ENCODE results near the gene SYVN1.

SYVN1 gene

DNA sequence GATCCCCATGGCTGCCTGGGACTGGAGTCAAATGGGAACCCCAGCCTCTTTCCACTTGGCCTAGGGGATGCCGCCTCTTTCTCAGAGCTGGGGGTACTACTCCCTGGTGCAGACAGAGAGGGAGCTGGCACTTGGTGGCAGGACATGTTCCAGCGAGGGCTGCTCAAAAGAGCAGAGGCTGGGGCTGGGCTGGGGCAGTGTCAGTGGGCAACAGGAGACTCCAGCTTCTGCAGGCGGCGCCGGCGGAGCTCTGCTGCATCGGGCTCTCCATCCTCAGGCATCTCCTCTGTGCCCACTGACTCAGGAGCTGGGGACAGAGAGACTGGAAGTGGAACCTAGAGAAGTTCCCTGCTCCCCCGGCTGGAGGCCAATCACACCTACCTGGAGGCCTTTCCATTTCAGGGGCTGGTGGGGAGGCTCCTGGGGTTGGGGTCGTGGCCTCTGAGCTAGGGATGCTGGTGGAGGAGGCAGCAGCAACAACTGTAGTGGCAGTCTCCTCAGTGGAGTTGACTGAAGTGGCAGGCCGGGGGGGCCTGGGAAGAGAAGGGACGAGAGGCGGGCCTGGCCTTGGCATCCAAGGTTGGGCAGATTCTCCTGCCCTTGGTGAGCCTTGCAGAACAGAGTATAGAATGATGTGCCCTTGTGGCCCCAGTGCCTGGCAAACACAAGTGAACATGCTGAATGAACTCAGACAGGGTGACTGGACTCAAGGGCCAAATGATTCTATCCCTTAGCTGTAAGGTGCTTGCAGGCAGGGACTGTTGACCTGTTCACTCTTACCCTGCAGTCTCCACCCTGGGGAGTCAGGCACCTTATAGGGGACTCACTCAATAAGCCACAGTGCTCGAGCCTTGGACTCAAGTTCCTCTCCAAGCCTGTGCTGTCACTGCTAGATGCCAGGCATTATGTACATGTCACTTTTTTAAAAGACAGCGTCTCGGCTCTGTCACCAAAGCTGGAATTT is 5.9 kb downstream of the SYVN1 start:
- DNase-seq, result peak in 3 of 10 donors; percentile 49 to 77 (median 65)
- intact Hi-C loops (cut with DNase I), result no loop called here

DNA sequence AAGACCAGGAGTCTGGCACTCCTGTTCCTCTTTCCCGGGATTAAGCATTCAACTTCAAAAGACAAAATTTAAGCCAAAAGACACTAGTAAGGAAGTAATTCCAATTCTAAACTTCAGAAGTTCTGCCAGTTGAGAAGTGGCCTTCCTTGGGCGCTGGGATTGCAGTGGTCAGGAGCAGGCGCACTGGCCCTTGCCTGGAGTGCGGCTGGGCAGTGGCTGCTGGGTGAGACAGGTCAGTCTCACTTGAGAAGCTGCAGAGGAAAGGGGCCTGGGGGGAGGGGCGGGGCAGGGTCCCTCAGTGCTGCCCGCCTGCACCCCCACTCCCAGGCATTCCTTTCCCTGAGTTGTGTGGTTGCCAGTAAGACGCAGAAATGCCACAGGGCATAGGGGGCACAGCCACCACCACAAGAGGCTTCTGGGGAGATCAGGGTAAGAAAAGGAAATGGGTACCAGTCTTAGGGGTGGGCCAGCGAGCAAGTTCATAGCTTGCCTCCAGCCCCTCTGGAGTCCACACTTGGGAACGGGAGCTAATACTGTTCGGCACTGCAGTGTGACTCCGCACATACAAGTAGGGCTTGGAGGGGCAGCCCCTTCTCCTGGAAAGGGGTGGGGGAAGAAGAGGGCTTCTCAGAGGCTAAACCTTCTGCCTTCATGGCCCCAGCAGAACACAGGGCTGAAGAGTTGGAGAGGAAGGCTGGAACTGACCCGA is 6.7 kb downstream of the SYVN1 start:
- peak in 3 of 10 donors; percentile 44 to 51 (median 47) for DNase-seq
- intact Hi-C loops (cut with DNase I), result no loop called here

DNA sequence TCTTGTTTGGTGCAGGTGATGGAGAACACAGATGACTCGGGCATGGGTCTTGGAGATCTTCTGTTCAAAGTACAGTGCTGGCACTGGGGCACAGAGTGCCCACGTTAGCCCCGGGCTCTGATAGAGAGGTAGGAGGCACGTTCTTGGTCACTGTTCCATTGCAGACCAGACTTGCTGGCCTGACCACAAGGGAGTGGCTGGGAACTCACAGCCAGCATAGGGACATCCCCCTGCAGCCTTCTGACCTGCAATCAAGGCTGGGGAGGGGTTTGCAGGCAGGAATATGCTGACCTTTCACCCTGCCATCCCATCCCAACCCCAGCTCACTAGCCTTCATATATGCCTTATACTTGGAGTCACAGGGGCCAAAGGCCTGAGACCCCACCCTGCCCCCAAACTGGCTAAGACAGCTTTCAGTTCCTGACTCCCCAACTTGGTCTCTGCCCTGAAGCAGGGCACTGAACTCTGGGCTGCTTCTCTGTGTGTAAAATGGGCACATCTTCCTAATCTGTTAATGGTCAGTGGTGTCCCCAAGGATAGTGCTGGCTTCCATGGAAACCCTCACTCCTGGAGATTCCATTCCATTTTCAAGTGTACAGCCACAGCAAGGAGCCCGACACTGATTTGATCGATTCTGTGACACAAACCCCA is 7.6 kb downstream of the SYVN1 start:
- DNase-seq, result peak in 3 of 10 donors; percentile 13 to 57 (median 21)
- intact Hi-C loops (cut with DNase I), result no loop called here

DNA sequence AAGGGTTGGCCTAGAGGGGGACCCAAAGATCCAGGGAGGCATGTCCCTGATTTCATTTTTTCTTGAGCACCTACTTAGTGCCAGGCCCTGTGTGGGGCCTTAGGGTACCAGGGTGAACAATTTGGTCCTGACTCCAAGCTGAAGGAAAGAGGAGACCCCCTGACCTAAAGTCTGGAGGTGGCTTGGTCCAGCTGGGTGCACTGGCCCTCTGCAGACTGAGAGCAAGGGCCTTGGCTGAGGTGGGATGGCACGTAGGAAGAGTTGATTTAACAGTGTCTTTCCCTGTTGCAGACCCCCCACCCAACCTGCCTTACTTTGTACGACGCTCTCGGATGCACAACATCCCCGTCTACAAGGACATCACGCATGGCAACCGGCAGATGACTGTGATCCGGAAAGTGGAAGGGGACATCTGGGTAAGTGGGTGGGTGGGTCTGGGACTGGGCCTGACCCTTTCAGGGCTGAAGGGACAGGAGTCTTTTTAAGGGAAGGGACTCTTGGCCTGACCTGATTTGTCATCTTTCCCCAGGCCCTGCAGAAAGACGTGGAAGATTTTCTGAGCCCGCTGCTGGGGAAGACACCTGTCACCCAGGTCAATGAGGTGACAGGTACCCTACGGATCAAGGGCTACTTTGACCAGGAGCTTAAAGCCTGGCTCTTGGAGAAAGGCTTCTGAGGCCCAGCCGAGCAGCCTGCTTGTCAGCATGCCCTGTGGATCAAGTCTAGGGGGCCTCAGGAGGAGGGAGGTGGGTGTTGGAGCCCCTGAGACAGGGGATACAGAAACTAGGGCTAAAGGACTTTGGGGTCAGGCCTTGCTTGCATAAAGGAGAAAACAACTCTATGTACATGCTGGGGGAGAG is 8.9 kb downstream of the SYVN1 start:
- DNase-seq, result peak in 3 of 10 donors; percentile 12 to 56 (median 26)
- intact Hi-C loops (cut with DNase I), result no loop called here

DNA sequence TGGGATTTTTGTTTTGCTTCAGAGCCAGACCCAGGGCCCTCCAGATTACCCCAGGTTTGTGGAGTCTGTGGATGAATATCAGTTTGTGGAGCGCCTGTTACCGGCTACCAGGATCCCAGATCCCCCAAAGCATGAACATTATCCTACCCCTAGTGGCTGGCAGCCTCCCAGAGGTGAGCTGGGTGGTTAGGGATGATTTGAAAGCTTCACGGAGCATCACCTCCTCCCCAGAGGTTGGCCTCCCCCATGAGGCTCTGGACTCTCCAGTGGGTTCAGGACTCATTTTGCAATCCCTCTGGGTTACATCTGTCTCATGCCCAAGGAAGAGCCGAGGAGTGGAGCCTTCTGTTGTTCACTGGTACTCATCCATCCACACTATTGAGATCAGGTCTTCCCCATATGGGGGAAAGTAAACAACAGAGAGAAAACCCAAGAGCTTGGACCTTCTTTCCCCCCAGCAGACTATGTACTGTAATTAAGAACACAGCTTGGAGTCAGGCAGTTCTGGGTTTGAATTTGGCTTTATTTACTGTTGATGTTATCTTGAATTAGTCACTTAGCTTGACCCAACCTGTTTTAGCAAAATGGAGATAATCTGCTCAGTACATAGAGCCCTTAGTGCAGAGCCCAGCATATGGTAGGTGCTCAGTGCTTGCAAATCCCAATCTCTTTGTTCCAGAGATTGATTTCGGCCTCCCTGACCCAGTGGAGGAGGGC is 9.7 kb downstream of the SYVN1 start:
- DNase-seq, result peak in 3 of 10 donors; percentile 5 to 47 (median 23)
- intact Hi-C loops (cut with DNase I), result loop anchor here (5.0 kb wide), 1 partner anchor 42 kb away; the partner anchor contains the start of genes CDCA5 and ZFPL1

DNA sequence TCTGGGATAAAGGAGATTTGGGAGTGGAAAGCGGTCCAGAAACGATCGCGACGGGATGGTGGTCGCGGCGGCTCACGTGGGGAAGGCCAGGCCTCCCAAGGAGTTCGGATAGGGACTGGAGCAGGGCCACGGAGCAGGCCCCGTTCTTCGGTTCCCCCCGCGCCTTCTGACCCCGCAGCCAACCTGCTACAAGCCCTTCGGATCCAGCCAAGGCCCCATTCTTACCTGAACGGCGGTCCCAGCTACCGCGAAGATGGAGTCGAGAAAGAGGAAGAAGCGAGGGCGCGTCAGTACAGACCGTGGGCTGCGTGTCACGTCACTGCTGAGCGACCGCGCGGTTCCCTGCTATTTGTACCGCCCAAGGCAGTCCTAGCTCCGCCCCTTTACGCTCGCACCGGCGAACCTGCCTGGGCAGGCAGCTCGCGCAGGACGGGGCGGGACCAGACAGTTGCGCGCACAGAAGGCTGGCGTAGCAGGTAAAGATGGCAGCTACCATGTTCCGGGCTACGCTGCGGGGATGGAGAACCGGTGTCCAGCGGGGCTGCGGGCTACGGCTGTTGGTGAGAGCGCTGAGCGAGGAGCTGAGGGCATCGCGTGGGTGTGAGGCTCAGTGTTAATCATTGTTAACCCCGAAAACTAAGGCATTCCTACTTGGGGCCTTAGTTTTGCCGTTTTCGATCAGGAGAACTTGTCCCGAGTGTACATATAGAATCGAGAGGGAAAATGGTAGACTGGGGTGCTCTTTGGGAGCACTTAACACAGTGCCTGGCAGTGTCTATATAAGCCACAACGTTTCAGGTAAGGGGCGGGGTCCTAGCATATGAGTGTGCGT is 12.2 kb downstream of the SYVN1 start, which contains the start of the genes FAU and MRPL49:
Gene FAU, minus strand, starts transcription at position 270 of the 832 bp plus-strand sequence. CDS start 321 bp downstream, outside the sequence.
Gene MRPL49, plus strand, starts transcription at position 457 of the 832 bp plus-strand sequence. Its CDS starts 26 bp downstream, at position 483.
- intact Hi-C loops (cut with DNase I), result loop anchor here (5.0 kb wide), 1 partner anchor 40 kb away; the partner anchor contains the start of genes CDCA5 and ZFPL1
- peak; percentile 95 to 100 (median 98) for DNase-seq

DNA sequence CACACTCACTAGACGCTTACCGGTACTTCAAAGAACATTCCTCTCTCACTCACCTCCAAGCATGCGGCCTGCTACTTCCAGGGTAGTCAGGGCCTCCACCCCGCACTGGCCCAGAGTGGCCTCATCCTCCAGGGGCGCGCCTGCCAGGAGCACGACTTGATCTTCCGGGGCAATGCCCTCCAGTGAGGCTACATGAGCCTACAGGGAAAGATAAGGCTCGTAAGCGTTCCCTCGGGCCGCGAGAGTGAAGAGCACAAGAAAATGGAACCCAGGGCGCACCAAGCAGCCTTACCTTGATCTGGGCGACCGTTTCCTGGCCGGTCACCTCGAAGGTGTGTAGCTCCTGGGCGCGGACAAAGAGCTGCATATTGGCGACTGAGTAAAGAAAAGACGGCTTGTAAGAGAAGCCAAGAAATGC is 12.9 kb downstream of the SYVN1 start:
- peak in 2 of 10 donors; percentile 67 to 77 for DNase-seq
- intact Hi-C loops (cut with DNase I), result loop anchor here (5.0 kb wide), 1 partner anchor 39 kb away; the partner anchor contains the start of genes CDCA5 and ZFPL1

DNA sequence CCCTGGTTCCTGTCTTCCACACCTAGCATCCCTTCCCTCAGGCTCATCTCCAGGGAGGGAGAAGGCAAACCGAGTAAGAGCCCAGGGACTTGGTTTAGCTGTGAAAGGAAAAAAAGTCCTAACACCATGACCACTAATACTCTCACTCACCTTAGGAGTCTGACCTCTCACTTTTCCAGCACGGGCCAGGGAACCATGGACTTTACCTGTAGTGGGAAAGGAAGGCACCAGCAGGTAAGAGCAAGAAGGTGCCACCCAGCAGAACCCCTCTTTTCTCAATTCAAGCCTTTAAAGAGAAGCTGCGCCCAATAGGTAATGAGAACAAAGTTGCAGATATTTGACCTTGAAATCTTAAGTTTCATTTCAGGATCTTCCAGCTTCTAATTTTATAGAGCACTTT is 13.5 kb downstream of the SYVN1 start:
- DNase-seq, result peak in 1 of 10 donors; percentile 3
- intact Hi-C loops (cut with DNase I), result loop anchor here (5.0 kb wide), 1 partner anchor 39 kb away; the partner anchor contains the start of genes CDCA5 and ZFPL1

DNA sequence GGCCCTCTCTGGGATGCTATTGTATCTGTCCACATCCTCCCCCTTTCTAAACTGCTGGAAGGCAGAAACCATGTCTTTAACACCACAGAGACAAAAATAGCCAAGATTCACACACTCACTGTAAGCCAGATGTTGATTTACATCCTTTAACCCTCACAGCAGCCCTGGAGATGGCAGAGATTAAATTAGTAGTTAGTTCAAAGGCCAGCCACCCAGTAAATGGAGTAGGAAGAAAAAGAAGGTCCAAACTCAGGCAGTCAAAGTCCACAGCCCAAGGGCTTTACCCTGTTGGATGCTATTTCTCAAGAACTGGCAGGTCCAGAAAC is 14.7 kb downstream of the SYVN1 start:
- intact Hi-C loops (cut with DNase I), result loop anchor here (2.0 to 10.0 kb wide), 3 partner anchors 107 to 342 kb away; partner anchors contain the start of genes PPP2R5B and SF1
- DNase-seq, result peak in 1 of 10 donors; percentile 12

DNA sequence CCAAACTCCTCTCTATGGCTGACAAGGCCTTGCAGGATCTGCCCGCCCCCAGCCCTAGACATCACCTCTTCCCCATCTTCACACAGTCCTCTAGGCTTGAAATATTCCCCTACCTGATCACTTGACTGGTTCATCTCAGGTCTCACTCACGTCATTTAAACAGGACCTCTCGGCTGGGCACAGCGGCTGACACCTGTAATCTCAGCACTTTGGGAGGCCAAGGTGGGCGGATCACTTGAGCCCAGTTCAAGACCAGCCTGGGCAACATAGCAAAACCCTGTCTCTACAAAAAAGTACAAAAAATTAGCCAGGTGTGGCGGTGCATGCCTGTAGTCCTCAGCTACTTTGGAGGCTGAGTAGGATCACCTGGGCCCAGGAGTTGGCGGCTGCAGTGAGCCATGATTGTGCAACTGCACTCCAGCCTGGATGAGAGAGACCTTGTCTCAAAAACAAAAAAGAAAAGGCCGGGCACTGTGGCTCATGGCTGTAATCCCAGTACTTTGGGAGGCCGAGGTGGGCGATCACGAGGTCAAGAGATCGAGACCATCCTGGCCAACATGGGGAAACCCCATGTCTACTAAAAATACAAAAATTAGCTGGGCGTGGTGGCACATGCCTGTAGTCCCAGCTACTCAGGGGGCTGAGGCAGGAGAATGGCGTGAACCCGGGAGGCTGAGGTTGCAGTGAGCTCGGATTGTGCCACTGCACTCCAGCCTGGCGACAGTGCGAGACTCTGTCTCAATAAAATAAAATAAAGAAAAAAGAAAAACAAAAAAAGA is 15.2 kb downstream of the SYVN1 start:
- intact Hi-C loops (cut with DNase I), result loop anchor here (2.0 to 10.0 kb wide), 3 partner anchors 106 to 342 kb away; partner anchors contain the start of genes PPP2R5B and SF1
- peak in 3 of 10 donors; percentile 2 to 62 (median 19) for DNase-seq

DNA sequence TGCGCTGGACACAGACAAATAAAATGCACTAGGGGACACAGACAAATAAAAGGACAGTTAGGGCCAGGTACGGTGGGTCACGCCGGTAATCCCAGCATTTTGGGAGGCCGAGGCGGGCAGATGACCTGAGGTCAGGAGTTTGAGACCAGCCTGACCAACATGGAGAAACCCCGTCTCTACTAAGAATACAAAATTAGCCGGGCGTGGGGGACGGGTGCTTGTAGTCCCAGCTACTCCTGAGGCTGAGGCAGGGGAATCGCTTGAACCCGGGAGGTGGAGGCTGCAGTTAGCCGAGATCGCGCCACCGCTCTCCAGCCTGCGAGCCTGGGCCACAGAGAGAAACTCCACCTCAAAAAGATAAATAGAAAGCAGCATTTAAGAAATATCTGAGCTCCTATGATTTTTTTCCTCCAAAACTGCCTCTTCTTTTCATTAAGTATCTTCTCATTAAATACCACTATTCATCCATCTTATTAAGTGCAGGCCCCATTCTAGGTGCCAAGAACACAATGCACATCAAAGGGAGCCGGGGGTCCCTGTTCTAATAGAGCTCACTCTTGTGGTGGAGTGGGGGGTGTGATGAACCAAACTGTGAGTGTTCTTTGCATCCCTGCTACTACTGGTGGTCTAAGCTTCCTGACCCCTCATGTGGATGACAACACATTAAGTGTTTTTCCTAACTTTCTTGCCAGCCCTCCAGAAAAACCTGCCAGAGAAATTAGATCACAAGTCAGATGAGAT is 16.1 kb downstream of the SYVN1 start:
- peak in 1 of 10 donors; percentile 66 for DNase-seq
- intact Hi-C loops (cut with DNase I), result loop anchor here (2.0 to 10.0 kb wide), 3 partner anchors 105 to 341 kb away; partner anchors contain the start of genes PPP2R5B and SF1

DNA sequence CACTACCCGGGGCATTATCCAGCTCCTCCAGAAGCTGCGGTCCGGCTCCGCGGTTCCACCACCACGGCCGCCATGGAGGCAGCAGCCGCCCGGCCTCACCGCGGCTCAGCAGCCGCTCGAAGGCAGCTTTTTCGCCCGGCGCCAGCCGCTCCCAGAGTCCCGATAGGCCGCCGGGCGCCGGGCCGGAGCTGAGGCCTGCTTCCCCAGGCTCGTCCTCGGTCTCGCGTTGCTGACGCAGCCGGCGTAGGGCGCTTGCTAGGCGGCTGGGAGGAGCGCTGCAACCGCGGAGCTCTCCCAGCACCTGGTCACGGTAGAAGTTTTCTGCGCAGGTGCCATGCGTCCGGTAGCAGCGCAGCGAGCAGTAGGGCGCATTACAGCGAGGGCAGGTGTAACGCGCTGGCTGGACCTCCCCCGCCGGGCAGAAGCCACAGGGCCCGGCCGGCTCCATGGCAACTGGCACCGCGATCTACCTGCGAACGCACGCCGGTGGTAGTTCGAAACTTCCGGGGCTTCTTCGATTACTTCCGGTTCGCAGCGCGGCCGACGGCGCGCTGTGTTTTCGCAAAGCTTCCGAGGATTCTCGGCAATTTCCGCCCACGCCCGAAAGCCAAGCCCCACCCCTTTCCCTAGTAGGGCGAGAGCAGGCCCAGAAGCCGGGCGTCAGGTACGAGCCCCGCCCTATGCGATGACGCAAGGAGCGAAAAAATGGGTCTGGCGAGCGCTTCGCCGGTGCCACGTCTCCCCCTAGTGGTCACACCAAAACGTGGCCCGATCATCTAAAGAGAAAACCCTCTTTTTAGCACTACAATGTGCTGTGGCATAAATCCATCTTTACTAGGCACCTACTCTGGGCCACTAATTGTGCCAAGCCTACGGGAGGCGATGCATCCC is 16.9 kb downstream of the SYVN1 start, which contains the start of gene ZNHIT2:
Gene ZNHIT2, minus strand, starts transcription at position 496 of the 891 bp plus-strand sequence. Its CDS starts 48 bp downstream, at position 448.
- intact Hi-C loops (cut with DNase I), result loop anchor here (2.0 to 10.0 kb wide), 3 partner anchors 105 to 340 kb away; partner anchors contain the start of genes PPP2R5B and SF1
- DNase-seq, result peak; percentile 99 to 100 (median 100)

DNA sequence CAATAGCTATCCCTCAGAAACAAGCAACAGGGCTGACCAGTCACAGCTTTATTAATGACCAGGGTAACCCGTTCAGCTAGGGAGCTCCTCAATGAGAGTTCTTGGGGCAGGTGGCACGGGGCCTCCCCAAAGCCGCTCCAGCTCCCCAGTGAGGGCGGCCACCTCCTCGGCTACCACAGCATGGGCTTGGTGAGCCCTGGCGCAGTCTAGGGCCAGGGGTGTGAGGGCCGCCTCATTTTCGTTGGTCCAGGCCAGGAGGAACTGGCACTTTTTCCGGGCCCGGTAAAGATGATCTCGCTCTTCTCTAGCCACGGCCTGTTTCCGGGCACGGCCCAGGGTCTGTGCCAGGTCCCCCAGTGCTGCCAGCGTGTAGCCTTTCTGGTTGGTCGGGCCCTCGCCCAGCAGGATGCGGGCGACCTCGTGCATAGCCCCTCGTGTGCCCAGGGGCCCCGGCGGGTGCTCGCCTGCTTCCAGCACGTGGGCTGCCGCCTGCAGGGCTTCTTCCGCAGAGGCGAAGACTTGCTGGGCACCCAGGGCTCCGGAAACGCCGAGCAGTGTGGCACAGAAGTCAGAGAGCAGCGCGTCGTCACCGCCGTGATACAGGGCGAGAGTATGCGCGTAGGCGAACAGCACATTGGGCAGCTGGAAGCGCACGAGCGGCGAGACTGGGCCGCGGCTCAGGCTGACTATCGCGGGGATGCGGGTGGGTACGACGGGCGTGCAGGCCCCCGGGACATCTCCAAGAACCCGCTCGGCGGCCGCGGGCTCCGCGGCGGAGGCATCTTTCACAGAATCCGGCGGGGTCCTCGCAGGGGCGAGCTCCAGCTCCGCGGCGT is 17.7 kb downstream of the SYVN1 start:
- DNase-seq, result peak in 3 of 10 donors; percentile 36 to 90 (median 82)
- intact Hi-C loops (cut with DNase I), result loop anchor here (5.0 to 10.0 kb wide), 2 partner anchors 192 to 339 kb away; partner anchors contain the start of genes PPP2R5B and SF1
